GM21381 (cell line): ENCODE results near the gene CCR9.
"Not testable (repeated sequence)": the region's sequence is repeated elsewhere in the genome, so short reads cannot be mapped to it uniquely, and the experiment has no call there.

ENCODE experiments used
- ATAC-seq: cut with Tn5 transposase; IDR thresholded peaks from one replicate; pipeline ENCODE4 v1.9.1; 2021; ENCODE audit warnings: mild to moderate bottlenecking, moderate library complexity; ENCODE audit not compliant: unreplicated experiment

The CCR9 gene, protein sequence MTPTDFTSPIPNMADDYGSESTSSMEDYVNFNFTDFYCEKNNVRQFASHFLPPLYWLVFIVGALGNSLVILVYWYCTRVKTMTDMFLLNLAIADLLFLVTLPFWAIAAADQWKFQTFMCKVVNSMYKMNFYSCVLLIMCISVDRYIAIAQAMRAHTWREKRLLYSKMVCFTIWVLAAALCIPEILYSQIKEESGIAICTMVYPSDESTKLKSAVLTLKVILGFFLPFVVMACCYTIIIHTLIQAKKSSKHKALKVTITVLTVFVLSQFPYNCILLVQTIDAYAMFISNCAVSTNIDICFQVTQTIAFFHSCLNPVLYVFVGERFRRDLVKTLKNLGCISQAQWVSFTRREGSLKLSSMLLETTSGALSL

DNA sequence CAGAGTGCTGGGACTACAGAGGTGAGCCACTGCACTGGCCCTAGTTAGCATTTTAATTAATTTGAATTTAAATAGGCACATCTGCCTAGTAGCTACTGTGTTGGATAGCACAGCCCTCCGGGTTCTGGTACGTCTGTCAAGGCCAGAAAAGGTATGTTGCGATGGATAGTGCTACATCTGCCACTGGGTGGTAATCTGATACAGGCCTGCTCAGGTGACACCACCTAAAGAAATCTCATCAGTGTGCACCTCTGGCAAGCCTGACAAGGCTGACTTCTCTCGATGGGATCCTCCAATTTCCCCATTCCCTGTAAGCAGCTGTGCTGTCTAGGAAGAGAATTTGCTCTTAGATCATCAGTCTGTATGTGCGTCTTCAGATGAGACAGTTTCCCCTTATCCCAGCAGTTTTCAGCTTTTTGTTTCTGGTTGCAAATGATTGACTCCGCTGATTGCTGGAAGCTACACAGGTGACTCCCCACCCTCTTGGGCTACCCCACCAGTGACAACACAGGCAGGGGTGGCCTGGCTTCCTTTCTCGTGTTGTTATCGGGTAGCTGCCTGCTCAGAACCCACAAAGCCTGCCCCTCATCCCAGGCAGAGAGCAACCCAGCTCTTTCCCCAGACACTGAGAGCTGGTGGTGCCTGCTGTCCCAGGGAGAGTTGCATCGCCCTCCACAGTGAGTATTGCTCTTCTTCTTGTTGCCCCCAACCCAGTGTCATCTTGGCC lies at the start of gene CCR9:
Gene CCR9, plus strand, starts transcription at position 565 of the 727 bp plus-strand sequence. CDS start 8,391 bp downstream, outside the sequence.
- ATAC-seq, result no peak

DNA sequence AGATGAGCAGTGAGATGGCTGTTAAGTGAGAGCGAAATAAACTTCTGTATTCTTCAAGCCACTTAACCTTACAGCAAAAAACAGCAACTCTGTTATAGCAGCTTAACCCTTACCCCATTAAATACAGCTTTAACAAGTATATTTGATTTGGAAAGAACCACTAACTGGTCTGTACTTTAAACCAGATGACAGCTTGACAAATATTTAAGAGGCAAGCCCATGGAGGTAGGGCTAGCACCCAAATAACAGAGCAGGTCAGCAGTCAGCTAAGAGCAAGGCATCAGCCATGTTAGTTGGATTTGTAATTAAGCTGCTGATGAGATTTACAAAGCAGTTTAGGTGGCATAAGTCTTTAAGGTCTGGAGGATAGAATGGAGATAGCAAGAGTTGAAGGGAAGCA lies 47.9 kb upstream of the CCR9 start:
- ATAC-seq, result no peak

DNA sequence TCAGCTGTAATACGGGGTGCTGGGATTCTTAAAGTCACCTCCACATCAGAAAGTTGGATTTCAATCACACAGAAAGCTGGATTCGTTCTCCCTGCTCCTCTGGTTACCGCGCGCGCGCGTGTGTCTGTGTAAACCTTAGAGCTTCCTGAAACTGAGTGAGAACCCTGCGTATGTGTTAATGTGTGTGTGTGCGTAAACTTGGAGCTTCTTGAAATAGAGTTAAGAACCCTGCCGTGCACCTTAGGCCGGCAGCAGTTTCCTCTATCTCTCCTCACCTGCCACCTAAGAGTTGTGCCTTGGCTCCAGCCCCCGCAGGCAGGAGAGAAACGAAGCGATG lies 45.0 kb upstream of the CCR9 start:
- peak; percentile 22 for ATAC-seq

DNA sequence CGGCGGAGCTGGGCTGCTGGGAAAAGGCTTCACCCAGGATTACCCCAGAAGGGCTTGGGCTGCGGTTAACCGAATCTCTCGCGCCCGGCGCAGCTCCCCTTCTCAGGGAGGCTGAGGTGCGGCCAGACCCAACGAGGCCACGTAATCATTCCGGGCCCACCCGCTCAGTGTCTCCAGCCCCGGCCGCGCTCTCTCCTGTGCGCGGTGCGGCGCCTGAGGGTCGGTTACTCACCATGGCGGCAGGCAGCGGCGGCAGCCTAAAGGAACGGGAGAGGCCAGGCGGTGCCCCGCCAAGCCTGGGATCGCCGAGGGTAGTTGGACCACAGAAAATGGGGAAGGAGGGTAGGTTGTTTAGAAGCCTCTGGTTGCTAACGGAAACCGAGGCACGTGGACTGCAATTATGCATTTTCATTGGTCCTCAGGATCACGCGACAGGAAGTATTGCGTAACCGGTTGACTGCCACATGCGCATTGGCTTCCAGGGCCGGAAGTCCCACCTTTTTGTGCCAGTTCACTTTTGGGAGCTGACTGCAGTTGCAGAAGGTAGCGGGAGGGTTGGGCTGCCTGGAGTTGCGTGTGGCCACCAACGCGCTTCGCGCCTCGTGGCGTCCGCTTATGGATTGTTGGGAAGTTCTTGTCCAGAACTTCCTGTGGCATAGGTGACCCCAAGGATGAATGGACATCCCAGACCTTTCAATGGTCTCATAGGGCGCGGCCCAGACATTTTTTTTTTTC lies 44.4 kb upstream of the CCR9 start, which contains the start of gene LZTFL1:
Gene LZTFL1, minus strand, starts transcription at position 363 of the 735 bp plus-strand sequence. Its CDS starts 128 bp downstream, at position 235.
- ATAC-seq, result peak; percentile 94

DNA sequence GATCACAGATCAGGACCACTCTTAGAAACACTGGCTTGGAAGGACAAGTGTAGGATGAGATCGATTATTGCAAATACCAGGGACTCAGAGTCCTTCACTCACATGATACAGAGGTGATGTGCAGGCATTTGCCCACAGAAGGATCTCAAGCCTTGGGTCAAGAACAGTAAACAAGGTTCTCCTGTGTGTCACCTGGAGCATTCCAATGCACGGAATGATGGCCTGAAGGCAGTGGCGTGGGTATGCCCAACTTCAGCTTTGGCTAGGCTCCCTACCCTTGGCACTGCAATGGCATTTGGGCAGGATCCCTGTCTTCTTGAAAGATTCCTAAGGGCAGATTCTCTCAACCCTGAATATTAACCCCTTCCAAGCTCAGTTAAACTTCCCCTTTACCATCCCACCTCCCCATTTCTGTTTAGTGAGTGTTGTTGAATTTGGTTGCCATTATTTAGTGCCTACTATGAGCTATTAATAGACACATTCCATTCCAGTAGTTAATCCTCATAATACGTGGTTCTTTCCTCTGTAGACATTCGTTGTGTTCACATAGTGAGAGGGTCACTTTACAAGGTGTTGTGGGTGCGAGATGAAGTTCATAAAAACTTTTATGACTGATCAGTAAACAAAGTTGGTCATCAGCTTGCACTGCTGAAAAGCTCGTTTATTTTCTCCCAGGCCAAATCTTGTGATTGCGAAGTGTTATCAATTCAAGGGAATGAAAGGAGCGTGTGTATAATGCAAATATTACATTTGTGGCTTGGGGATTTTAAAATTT lies 43.3 kb upstream of the CCR9 start:
- ATAC-seq, result no peak

DNA sequence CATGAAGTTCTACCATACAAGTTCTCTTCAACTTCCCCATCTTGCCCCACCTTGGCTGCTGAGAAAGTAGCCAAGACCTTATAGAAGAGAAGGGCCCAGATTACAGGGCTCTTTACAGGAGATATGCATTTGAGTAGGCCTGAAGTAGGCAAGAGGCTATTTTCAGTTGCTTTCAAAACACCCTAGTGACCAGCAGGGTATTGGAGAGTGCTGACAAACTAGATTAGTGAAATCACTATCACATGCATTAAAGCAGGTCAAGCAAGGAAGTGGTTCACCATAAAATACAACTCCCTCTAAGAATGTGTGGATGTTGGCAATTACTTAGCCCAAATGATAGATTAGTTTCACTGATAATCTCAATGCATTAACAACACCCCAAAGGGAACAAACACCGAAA lies 41.7 kb upstream of the CCR9 start:
- no peak for ATAC-seq

DNA sequence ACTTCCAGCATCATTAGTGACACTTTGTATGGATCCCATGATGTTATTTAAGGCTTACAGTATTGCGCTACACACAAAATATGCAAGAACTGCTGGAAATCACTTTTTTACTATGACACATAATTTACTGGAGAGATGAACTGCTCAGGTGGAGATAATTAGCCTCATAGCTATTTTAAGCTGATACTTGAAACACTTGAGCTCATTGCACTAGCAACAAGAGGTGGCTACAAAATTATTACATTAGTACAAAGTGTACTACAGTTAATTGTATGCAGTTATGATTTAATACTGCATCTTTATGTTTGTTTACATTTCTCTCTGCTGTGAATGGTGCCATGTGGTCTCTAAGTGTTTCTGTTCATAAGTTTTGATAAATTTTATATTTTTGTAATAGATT lies 38.0 kb upstream of the CCR9 start:
- no peak for ATAC-seq

DNA sequence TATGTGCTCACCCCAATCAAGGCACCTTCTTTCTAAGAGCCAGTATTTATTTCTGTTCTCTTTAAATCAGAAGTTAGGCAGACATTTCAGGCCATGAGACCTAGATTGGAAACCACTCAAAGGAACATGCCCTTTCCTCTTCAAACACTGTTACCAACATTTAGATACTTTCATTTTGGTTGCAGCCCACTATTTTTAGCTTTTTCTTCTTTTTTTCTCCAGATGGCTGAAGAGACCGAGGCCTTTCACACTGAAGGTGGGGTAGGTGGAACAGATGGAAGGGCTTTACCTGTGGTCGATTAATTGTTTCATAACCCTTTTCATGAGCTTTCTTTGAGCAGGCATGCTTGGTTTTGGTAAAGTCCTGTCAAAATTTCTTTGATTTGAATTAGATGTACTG lies 33.5 kb upstream of the CCR9 start:
- ATAC-seq, result no peak

DNA sequence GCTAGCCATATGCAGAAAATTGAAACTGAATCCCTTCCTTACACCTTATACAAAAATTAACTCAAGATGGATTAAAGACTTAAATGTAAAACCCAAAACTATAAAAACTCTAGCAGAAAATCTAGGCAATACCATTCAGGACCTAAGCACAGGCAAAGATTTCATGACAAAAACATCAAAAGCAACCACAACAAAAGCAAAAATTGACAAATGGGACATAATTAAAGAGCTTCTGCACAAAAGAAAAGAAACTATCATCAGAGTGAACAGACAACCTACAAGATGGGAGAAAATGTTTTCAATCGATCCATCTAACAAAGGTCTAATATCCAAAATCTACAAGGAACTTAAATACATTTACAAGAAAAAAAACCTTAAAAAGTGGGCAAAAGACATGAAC lies 30.0 kb upstream of the CCR9 start:
- ATAC-seq, result not testable (repeated sequence)

DNA sequence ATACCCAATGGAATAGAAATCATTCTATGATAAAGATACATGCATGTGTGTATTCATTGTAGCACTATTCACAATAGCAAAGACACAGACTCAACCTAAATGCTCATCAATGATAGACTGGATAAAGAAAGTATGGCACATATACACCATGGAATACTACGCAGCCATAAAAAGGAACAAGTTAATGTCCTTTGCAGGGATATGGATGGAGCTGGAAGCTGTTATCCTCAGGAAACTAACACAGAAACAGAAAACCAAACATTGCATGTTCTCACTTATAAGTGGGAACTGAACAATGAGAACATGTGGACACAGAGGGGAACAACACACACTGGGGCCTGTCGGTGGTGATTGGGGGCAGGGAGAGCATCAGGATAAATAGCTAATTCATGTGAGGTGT lies 29.3 kb upstream of the CCR9 start:
- ATAC-seq, result not testable (repeated sequence)

DNA sequence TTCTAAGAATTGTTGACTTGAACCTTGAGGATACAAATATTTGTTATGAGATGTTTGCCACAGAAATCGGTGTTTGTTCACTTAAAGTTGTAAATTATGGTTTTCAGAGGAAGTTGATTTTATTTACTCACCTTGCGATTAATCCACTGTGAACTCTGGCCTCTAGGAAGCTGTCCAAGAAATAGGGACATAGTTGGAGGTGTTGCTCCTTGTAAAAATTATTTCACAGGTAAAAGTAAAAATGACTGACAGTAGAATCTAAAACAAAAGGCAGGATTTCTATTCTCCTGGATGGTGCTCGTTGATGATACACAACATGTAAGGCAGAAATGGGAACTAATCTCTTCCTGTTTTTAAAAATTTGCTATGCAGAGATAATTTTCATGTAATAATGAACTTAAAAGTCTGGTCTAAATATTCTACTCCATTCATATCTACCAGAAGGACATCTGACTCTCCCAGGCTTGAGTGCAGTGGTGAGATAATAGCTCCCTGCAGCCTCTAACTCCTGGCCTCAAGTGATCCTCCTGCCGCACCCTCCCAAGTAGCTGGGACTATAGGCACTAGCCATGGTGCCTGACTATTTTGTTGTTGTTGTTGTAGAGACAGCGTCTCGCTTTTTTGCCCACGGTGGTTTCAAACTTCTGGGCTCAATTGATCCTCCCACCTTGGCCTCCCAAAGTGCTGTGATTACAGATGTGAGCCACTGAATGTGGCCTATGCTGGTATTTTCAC lies 27.4 kb upstream of the CCR9 start:
- no peak for ATAC-seq

DNA sequence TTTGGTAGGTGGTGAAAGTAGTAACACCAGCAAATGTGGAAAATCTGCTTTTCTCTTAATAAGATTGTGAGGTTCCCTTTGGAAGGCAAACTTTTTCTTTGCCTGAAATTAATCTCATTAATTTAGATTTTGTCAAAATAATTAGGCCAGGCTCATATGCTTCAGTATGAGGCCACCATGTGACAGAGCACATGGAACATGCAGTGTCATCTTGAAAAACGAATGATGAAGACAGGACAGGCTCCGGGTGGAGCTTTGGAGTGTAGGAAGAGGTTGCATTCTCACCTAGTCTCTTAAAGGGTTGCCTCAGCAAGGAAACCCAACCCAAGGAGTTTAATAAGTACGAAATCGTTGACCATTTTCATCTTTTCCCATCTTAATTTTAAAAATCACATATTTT lies 25.9 kb upstream of the CCR9 start:
- no peak for ATAC-seq

DNA sequence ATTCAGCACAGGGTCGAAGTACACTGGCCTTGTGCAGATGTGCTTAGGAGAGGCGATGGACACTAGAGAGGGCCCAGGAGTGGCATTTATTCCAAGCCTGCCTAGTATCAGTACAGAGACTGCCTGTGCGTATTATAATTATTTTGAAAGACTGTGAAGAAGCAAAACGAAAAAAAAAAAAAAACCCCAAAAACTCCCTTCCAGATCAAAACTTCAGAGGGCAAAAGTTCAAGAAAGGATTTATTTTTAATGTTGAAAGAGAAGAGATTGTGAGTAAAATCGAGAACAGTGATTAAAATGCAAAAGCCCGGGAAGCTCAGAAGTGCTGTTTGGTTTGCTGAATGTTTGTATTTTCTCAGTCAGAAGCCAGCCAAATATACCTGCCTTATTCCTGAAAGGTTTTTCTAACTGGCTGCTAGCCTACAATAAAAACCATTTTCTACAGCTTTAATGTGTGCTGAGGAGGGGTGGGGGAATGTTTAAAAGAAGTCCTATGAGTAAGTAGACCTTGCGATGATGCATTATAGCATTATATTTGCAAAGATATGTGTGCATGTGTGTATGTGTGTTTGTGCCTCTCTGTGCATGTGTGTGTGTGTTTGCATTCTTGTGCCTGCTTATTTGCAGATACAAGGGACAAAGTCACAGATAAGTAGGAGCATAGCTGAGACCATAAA lies 25.2 kb upstream of the CCR9 start:
- no peak for ATAC-seq

DNA sequence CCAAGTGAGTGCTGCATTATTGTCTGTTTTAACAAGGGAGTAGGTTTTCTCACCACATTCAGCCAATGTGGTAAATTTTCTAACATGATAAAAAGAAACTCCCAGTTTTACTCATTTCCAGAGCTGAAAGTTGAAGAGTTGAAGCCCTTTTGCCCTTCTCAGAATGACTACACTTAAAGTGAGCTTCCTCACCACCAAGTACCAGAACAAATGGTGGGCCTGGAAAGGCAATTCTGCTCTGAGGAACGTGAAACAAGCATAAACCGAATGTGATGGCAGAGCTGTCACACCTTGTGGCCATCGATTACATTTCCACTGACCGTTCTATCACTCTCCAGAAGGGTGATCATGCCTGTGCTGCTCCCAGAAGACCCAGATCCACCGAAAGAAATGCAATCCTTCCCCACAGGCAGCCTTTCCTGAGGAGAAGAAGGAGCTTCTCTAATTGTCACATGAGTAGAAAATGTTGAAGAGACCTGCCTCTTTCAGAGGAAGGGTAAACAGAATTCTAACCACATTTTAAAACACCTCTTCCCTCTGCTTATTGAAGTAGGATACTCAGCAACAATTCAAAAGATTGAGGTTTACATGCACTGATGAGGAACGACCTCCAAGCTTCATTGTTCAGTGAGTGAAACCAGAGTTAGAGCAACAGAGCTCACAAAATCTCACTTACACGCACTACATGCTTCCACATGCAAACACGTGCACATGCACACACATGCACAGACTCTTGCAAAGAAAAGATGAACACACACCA lies 21.4 kb upstream of the CCR9 start:
- ATAC-seq, result peak; percentile 70

DNA sequence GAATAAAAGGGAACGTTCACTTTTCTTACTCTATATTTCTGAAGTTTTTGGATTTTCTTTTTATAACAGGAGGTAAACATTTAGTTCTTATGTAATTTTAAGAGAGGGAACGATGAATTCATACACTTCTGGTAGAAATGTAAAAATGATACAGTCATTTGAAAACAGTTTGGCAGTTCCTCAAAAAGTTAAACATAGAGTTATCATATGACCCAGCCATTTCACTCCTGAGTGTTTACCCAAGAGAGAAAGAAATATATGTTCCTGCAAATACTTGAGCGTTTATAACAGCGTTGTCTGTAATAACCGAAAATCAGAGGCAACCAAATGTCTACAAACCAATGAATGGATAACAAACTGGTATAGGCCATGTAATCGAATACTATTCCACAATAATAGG lies 20.8 kb upstream of the CCR9 start:
- no peak for ATAC-seq

DNA sequence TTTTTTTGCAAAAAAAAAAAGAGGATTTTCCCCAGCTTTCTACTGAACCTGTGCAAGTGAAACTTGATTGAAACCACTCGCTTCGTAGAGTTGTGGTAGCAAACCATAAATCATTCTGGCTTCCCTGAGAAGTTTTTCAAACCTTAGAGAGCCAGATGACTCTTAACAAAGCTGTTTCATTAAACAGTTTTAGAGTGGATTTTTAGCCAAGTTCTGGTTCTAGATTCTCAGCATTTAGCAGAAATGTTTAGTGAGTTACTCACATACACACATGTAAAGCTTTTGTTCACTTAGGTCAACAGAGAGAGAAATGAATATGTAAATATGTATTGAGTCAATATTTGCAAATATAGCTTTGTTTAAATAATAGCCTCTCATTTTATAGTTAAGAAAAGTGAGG lies 18.1 kb upstream of the CCR9 start:
- no peak for ATAC-seq

DNA sequence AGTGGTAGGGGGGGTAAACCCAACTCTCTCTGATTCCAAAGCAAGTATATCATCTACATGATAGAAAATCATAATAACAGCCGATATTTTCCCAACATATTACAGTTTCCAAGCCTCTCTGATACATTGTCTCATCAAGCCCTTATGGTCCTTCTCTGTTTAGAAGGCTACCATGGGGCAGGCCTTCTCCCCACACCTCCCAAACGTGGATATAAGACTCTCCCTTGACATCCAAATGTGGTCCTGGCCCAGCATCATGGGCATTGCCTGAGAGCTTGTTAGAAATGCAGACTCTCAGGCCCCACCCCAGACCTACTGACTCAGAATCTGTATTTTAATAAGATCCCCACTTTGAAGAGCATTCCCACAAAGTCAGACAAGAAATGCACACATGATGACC lies 17.7 kb upstream of the CCR9 start:
- no peak for ATAC-seq

DNA sequence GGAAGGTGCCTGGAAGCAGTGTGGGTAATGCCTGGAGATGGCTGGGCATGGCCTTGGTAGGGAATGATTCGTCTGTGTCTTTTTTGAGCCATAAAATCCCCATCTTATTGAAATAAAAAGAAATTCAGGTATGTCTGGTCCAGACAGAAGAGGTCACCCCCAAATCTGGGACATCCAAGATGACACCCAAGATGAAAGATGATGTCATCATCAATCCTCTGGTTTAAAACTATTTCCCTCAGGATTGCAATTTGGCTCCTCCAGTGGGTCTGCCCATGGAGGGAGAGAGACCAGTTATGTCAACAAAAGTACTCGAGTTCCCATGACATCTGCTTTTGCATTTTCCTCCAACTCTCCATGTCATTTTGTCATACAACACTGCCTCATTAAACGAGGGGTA lies 16.7 kb upstream of the CCR9 start:
- ATAC-seq, result no peak

DNA sequence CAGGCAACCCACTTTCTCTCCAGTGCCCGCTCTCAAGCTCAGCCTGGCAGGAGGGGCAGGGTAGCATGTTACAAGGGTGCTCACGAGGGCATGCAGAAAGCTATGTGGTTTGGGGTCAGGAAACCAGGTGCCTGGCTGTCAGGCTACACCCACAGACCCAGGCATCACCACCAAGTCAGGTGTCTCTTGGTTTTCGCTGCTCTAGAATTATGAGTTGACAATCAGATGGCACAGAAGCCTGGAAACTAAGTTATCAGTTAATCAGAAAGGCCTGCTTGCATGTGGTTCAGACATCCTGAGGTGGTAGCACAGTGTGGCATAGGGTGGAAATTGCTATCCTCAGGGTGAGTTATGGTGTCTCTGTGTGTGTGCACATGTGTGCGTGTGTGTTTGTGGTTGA lies 16.2 kb upstream of the CCR9 start:
- no peak for ATAC-seq
